Coronary artery (tissue), 2 donors: ENCODE results near the gene CFAP99.

Source experiments
- DNase-seq: peaks from one replicate; pipeline ENCODE4 v3.0.0-alpha.2; 2017; ENCODE audit warnings: low spot score
- H3K27ac ChIP-seq, 2 donors: fragments of 200-600 bp; sonication (generic); one replicate each; pipeline ENCODE4 v1.5.1; 2016 to 2019
- H3K4me3 ChIP-seq: fragments of 200-600 bp; sonication (generic); 2 replicates; pipeline ENCODE4 v1.5.1; 2016; ENCODE audit warnings: mild to moderate bottlenecking, moderate library complexity
- CTCF ChIP-seq: fragments of 200-600 bp; sonication (generic); IDR thresholded peaks from one replicate; pipeline ENCODE4 v1.5.1; 2019; ENCODE audit warnings: antibody characterized with exemption

CFAP99 gene

DNA sequence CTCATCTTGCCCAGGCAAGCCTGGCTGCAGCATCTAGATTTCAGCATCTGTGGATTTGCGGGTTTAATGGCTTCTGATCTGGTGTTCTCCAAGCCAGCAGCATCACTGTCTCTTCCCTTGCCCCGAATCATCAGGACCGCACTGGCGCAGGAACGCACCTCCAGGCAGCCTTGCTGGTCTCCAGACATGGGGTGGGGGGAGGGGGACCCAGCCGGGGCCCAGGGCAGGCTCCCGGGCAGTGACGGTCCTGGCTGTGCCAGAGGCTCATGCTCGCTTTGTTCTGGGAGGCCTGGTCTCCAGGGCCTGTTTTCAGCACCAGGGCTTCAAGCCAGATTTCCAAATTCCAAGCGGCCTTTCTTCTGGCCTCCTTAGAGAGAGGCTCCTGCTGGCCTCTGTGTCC lies 4.9 kb downstream of the CFAP99 start:
- no peak overlapping the region for H3K27ac ChIP-seq

DNA sequence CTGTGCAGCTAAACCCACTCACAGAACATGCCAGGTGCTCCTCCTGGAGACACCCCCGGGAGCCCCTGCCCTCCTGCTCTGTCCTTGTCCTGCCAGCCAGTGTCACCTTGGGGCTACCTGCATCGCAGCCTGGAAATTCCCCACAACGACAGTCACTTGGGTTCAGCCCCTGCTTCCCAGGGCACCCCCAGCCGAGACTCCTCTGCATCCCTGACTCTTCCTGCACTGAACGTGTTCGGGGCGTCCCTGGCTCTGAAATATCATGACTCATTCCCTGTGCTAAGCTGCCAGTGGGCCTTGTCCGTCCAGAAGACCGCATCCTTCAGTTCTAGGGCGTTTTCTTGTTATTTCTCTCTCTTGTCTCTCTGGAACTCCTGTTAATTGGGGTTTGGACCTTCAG lies 5.8 kb downstream of the CFAP99 start:
- Histone ChIP-seq H3K4me3 (no peak overlapping the region), H3K27ac (no peak overlapping the region)
- no peak for TF ChIP-seq CTCF
- no peak for DNase-seq

More for the DNA sequence above, 4.9 kb downstream of the CFAP99 start:
- DNase-seq = no peak
- H3K4me3 ChIP-seq = no peak overlapping the region
- no peak for TF ChIP-seq CTCF

GRCh38 chr4:2425386-2426068 lies 6.8 kb downstream of the CFAP99 start:
- no peak for DNase-seq
- H3K4me3 ChIP-seq = no peak overlapping the region
- no peak for TF ChIP-seq CTCF
- H3K27ac ChIP-seq = no peak overlapping the region

DNA sequence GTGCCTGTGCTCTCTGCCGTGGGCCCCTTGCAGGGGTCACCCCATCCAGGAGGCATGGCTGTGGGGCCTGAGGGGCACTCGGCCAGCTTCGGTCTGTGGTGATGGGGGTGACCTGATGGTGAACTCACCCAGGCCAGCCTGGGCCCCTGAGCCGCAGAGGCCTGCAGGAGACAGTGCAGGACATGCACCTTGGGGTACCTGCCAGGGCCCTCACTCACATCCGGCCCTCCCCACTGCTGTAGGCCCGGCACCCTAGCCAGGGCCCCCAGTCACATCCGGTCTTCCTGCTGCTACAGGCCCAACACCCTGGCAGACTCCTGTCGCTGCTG lies 7.3 kb downstream of the CFAP99 start:
- Histone ChIP-seq H3K4me3 (no peak overlapping the region), H3K27ac (no peak overlapping the region)
- DNase-seq = no peak
- TF ChIP-seq CTCF = no peak

DNA sequence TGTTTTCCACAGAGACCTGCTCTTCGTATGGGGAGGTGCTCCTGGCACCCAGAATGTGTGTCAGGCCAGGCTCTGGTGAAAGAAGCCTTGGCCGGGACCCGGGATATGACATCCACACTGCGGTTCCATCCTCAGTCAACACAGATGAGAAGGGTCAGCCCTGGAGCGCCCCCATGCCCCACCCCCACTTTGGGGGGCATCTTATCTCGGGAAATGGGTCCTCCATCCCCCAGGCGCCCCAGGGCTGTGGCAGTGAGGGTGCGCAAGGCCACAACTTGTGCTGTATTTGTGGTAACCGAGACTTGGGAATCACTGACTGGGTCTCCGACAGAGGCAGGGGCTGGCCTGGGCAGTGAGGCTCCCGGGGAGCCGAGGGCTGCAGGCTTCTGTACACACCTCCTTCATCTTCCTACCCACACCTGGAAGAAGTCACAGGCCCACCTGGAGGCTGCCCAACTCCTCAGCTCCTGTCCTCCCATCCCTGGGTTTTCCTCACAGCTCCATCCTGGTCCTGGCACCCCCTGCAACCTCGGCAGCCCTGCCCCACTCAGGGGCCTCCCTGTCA lies 8.0 kb downstream of the CFAP99 start:
- no peak for DNase-seq
- TF ChIP-seq CTCF = no peak
- H3K27ac ChIP-seq = no peak overlapping the region
- no peak overlapping the region for H3K4me3 ChIP-seq

GRCh38 chr4:2427383-2428334 lies 8.9 kb downstream of the CFAP99 start:
- DNase-seq = no peak
- Histone ChIP-seq H3K4me3 (no peak overlapping the region), H3K27ac (no peak overlapping the region)
- TF ChIP-seq CTCF = no peak
